ENCODE results near the gene COL25A1. TPM values are rescaled to one million over a fixed set of nuclear protein-coding genes. Genes with fewer than 3 reads are reported as not detected.

Gene COL25A1
- total and polyA plus RNA-seq, 2 donors (not counting 3 experiments of a cell fraction or from before 2014, with no cell fraction given): 0.21 to 3.5 TPM

DNA sequence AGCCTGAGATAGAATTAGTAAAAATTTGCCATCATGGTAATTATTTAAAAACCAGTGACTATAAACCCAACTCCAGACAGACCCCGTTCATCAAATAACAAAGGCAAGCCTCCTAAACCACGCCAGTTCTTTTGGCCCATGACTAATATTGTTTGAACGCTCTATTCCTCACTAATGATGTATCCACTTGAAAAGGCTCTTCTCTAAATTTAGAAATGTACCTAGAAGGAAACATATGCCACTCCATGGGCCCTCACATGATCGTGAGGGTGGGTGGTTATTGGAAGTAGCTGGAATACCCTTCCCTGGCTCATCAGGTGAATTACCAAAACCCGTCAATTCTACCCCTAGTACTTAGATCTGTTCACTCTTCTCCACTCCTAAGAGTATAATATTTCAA lies 249.2 kb downstream of the COL25A1 start:
- Histone ChIP-seq H3K4me3 (replicated peaks in 1 of 3; ENCODE audit: insufficient read depth in 1 of 3, low read depth in 1 of 3, low read length in 3 of 3) (no peak overlapping the region), H3K36me3 (ENCODE audit: control insufficient read depth in 2 of 2, extremely low read depth in 1 of 2, insufficient read depth in 2 of 2, low read length in 2 of 2) (no peaks in the 10 kb centered on the region), H2AFZ (ENCODE audit: low read depth, low read length) (no peak overlapping the region), H3K79me2 (ENCODE audit: control insufficient read depth, insufficient read depth, low read length) (no peaks in the 10 kb centered on the region), H4K20me1 (replicated peaks; ENCODE audit: control insufficient read depth, extremely low read depth, insufficient read depth, low read length) (no peaks in the 10 kb centered on the region), H3K4me2 (ENCODE audit: insufficient read depth, low read length) (no peak overlapping the region), H3K9me3 (replicated peaks; ENCODE audit: control insufficient read depth, insufficient read depth, low read length) (no peaks in the 10 kb centered on the region), H3K9ac (replicated peaks; ENCODE audit: extremely low read depth, insufficient read depth, low read length) (no peak overlapping the region), H3K27ac (ENCODE audit: insufficient read depth, low read depth, low read length) (no peak overlapping the region), H3K27me3 (ENCODE audit: control insufficient read depth in 2 of 2, insufficient read depth in 2 of 2, low read length in 2 of 2) (no peaks in the 10 kb centered on the region), H3K4me1 (ENCODE audit: control insufficient read depth, extremely low read depth, insufficient read depth, low read length) (no peaks in the 10 kb centered on the region), H3K9me1 (replicated peaks; ENCODE audit: control insufficient read depth, extremely low read depth, insufficient read depth, low read length) (peaks cover 2% of the 10 kb centered on the region)
- dilution Hi-C loops (cut with MboI; ENCODE audit: extremely low pct_ligation_motif_present, low sequenced_read_pairs) (no loop called here), intact Hi-C loops (cut with micrococcal nuclease) (no loop called here)
- no TSS peak for BruUV-seq (replicated peaks)
- FAIRE-seq (no peak), DNase-seq (ENCODE audit: low read depth, low spot score) (no peak)
- ChIA-PET POLR2A (no interaction called here), CTCF (no interaction called here)
- TF ChIP-seq FOS (IDR thresholded peaks at IDR 0.05; ENCODE audit: borderline replicate concordance, insufficient read depth, low read length) (no peak), POLR2AphosphoS5 (IDR thresholded peaks at IDR 0.05; ENCODE audit: insufficient read depth, low read depth, low read length) (no peak), JUN (IDR thresholded peaks at IDR 0.05; ENCODE audit: borderline replicate concordance, insufficient read depth, insufficient read length, low read depth) (no peak), POLR2A (IDR thresholded peaks at IDR 0.05; ENCODE audit: low read depth, low read length) (no peak), EZH2 (IDR thresholded peaks at IDR 0.05; ENCODE audit: borderline replicate concordance, low read depth, low read length, severe bottlenecking) (no peak), GATA2 (IDR thresholded peaks at IDR 0.05; ENCODE audit: insufficient read depth, insufficient read length, low read depth, low read length) (no peak), MYC (IDR thresholded peaks at IDR 0.05; ENCODE audit: low read depth, low read length) (no peak)
- TF ChIP-seq, protein P1, sequence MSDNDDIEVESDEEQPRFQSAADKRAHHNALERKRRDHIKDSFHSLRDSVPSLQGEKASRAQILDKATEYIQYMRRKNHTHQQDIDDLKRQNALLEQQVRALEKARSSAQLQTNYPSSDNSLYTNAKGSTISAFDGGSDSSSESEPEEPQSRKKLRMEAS (IDR thresholded peaks at IDR 0.05; ENCODE audit: insufficient read depth, insufficient read length): no peak
- TF ChIP-seq, protein P2, sequence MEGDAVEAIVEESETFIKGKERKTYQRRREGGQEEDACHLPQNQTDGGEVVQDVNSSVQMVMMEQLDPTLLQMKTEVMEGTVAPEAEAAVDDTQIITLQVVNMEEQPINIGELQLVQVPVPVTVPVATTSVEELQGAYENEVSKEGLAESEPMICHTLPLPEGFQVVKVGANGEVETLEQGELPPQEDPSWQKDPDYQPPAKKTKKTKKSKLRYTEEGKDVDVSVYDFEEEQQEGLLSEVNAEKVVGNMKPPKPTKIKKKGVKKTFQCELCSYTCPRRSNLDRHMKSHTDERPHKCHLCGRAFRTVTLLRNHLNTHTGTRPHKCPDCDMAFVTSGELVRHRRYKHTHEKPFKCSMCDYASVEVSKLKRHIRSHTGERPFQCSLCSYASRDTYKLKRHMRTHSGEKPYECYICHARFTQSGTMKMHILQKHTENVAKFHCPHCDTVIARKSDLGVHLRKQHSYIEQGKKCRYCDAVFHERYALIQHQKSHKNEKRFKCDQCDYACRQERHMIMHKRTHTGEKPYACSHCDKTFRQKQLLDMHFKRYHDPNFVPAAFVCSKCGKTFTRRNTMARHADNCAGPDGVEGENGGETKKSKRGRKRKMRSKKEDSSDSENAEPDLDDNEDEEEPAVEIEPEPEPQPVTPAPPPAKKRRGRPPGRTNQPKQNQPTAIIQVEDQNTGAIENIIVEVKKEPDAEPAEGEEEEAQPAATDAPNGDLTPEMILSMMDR (IDR thresholded peaks at IDR 0.05; ENCODE audit: extremely low read depth in 1 of 2, insufficient read depth in 1 of 2, low read depth in 1 of 2, low read length in 2 of 2): no peak
